ENCODE measurements around the gene DNAH9.

DNAH9 gene

GRCh38 chr17:11601661-11602060 is 3.4 kb downstream of the DNAH9 start:
- DNase-seq (ENCODE audit: low read depth), result no peak

GRCh38 chr17:11608396-11608795 is 10.1 kb downstream of the DNAH9 start:
- no peak for DNase-seq (ENCODE audit: low read depth)

GRCh38 chr17:11610999-11611566 is 12.8 kb downstream of the DNAH9 start:
- DNase-seq (ENCODE audit: low read depth), result no peak

GRCh38 chr17:11612956-11613355 is 14.7 kb downstream of the DNAH9 start:
- DNase-seq (ENCODE audit: low read depth), result no peak

GRCh38 chr17:11618861-11619566 is 20.7 kb downstream of the DNAH9 start:
- no peak for DNase-seq (ENCODE audit: low read depth)

GRCh38 chr17:11622492-11622891 is 24.2 kb downstream of the DNAH9 start:
- DNase-seq (ENCODE audit: low read depth), result no peak

GRCh38 chr17:11624976-11625375 is 26.7 kb downstream of the DNAH9 start:
- DNase-seq (ENCODE audit: low read depth), result no peak

GRCh38 chr17:11625878-11626277 is 27.6 kb downstream of the DNAH9 start:
- no peak for DNase-seq (ENCODE audit: low read depth)

- no peak for DNase-seq (ENCODE audit: low read depth)
Measured at GRCh38 chr17:11627301-11627940, 29.2 kb downstream of the DNAH9 start.

- no peak for DNase-seq (ENCODE audit: low read depth)
Measured at GRCh38 chr17:11628374-11628773, 30.1 kb downstream of the DNAH9 start.

GRCh38 chr17:11628831-11629230 is 30.6 kb downstream of the DNAH9 start:
- no peak for DNase-seq (ENCODE audit: low read depth)

GRCh38 chr17:11636771-11637170 is 38.5 kb downstream of the DNAH9 start:
- DNase-seq (ENCODE audit: low read depth), result no peak

GRCh38 chr17:11637796-11638195 is 39.5 kb downstream of the DNAH9 start:
- no peak for DNase-seq (ENCODE audit: low read depth)

- DNase-seq (ENCODE audit: low read depth), result no peak
Measured at GRCh38 chr17:11638700-11639265, 40.5 kb downstream of the DNAH9 start.

GRCh38 chr17:11639736-11640462 is 41.6 kb downstream of the DNAH9 start:
- DNase-seq (ENCODE audit: low read depth), result no peak

- DNase-seq (ENCODE audit: low read depth), result no peak
Measured at GRCh38 chr17:11640463-11640814, 42.2 kb downstream of the DNAH9 start.

GRCh38 chr17:11641521-11642275 is 43.4 kb downstream of the DNAH9 start:
- DNase-seq (ENCODE audit: low read depth), result no peak

- no peak for DNase-seq (ENCODE audit: low read depth)
Measured at GRCh38 chr17:11642655-11643054, 44.4 kb downstream of the DNAH9 start.

- no peak for DNase-seq (ENCODE audit: low read depth)
Measured at GRCh38 chr17:11643851-11644250, 45.6 kb downstream of the DNAH9 start.

GRCh38 chr17:11644265-11645212 is 46.3 kb downstream of the DNAH9 start:
- DNase-seq (ENCODE audit: low read depth), result peak; percentile 8

GRCh38 chr17:11645426-11645825 is 47.2 kb downstream of the DNAH9 start:
- no peak for DNase-seq (ENCODE audit: low read depth)

Data from non-pigmented ciliary epithelial cell (primary cell).